ENCODE data around the gene MSRB3.

- TF ChIP-seq CTCF (IDR thresholded peaks at IDR 0.05; ENCODE audit: low read depth, low read length) (no peak), EZH2phosphoT487 (IDR thresholded peaks at IDR 0.05; ENCODE audit: low read depth) (no peak)
These were observed 219.2 kb downstream of the MSRB3 start for GRCh38 chr12:65497660-65498059.
